GM23338 (cell line): Measurements from ENCODE around the gene ARHGAP19. TPM values are rescaled to one million over a fixed set of nuclear protein-coding genes. Genes with fewer than 3 reads are reported as not detected.

Experiments used
- ATAC-seq: fragments of 200-7000 bp; cut with Tn5 transposase; 3 replicates; pipeline ENCODE4 v1.9.1; 2020
- DNase-seq: peaks from one replicate; pipeline ENCODE4 v3.0.0-alpha.2; 2015; ENCODE audit warnings: low spot score
- H2AFZ ChIP-seq: fragments of 200-600 bp; sonication (generic); 2 replicates; pipeline ENCODE4 v1.8.0; 2016; ENCODE audit warnings: antibody characterized with exemption, mild to moderate bottlenecking, moderate library complexity
- H3F3A ChIP-seq: fragments of 200-600 bp; sonication (generic); replicated peaks from 2 replicates; pipeline ENCODE4 v1.8.0; 2017; ENCODE audit warnings: antibody characterized with exemption, mixed run types, low read depth
- H3K27ac ChIP-seq: fragments of 200-600 bp; sonication (generic); 2 replicates; pipeline ENCODE4 v1.6.1; 2016; ENCODE audit warnings: low read depth
- H3K27me3 ChIP-seq: fragments of 200-600 bp; sonication (generic); 2 replicates; pipeline ENCODE4 v1.8.0; 2016; ENCODE audit warnings: mild to moderate bottlenecking, mixed run types, moderate library complexity; ENCODE audit not compliant: insufficient read depth
- H3K36me3 ChIP-seq: fragments of 200-600 bp; sonication (generic); 2 replicates; pipeline ENCODE4 v1.8.0; 2016; ENCODE audit warnings: mild to moderate bottlenecking; ENCODE audit not compliant: insufficient read depth
- H3K4me1 ChIP-seq: fragments of 200-600 bp; sonication (generic); 2 replicates; pipeline ENCODE4 v1.8.0; 2016; ENCODE audit warnings: mild to moderate bottlenecking, moderate library complexity; ENCODE audit not compliant: insufficient read depth
- H3K4me2 ChIP-seq: fragments of 200-600 bp; sonication (generic); 2 replicates; pipeline ENCODE4 v1.7.1; 2017; ENCODE audit warnings: mixed run types
- H3K4me3 ChIP-seq: fragments of 200-600 bp; sonication (generic); 2 replicates; pipeline ENCODE4 v1.6.1; 2016; ENCODE audit warnings: mixed run types
- H3K79me2 ChIP-seq: fragments of 200-600 bp; sonication (generic); replicated peaks from 2 replicates; pipeline ENCODE4 v1.8.0; 2017; ENCODE audit warnings: mild to moderate bottlenecking; ENCODE audit not compliant: insufficient read depth
- H3K9me2 ChIP-seq: fragments of 200-600 bp; sonication (generic); 2 replicates; pipeline ENCODE4 v1.8.0; 2017; ENCODE audit not compliant: insufficient read depth
- H4K20me1 ChIP-seq: fragments of 200-600 bp; sonication (generic); replicated peaks from 2 replicates; pipeline ENCODE4 v1.8.0; 2017; ENCODE audit warnings: mild to moderate bottlenecking; ENCODE audit not compliant: insufficient read depth
- H3K27ac Mint-ChIP-seq: 2 replicates; pipeline ENCODE4 v1.8.0; 2020; ENCODE audit warnings: inconsistent platforms, mild to moderate bottlenecking, moderate library complexity, mixed read lengths
- H3K27me3 Mint-ChIP-seq: 3 replicates; pipeline ENCODE4 v1.8.0; 2022; ENCODE audit warnings: low read depth, mild to moderate bottlenecking, moderate library complexity, mixed read lengths, inconsistent platforms; ENCODE audit not compliant: insufficient read depth, poor library complexity
- H3K36me3 Mint-ChIP-seq: 3 replicates; pipeline ENCODE4 v1.8.0; 2021; ENCODE audit warnings: low read depth, mild to moderate bottlenecking, inconsistent platforms, moderate library complexity, mixed read lengths
- H3K4me1 Mint-ChIP-seq: 3 replicates; pipeline ENCODE4 v1.8.0; 2020; ENCODE audit warnings: mild to moderate bottlenecking, inconsistent platforms, mixed read lengths
- H3K4me3 Mint-ChIP-seq: 3 replicates; pipeline ENCODE4 v1.8.0; 2021; ENCODE audit warnings: moderate library complexity, mild to moderate bottlenecking, inconsistent platforms, mixed read lengths
- H3K9me3 Mint-ChIP-seq: 3 replicates; pipeline ENCODE4 v1.8.0; 2020; ENCODE audit warnings: moderate library complexity, mild to moderate bottlenecking, inconsistent platforms, mixed read lengths
- CTCF ChIP-seq, 2 experiments: fragments of 200-600 bp in 1 of 2; sonication (generic) in 1 of 2; conservative IDR thresholded peaks; 2 replicates each; pipeline versions ENCODE4 v1.5.1 to v1.6.1; 2016 to 2017; ENCODE audit warnings: antibody characterized with exemption in 2 of 2, low read depth in 2 of 2, mild to moderate bottlenecking in 2 of 2, moderate library complexity in 1 of 2
- ETS1 ChIP-seq: IDR thresholded peaks from 2 replicates; pipeline ENCODE4 v1.6.1; 2016; ENCODE audit warnings: antibody characterized with exemption
- EZH2phosphoT487 ChIP-seq: fragments of 200-600 bp; sonication (generic); IDR thresholded peaks from one replicate; pipeline ENCODE4 v1.8.1; 2018; ENCODE audit warnings: antibody characterized with exemption; ENCODE audit not compliant: unreplicated experiment
- JUNB ChIP-seq: IDR thresholded peaks from one replicate; pipeline ENCODE4 v1.6.1; 2016; ENCODE audit warnings: antibody characterized with exemption; ENCODE audit not compliant: unreplicated experiment
- NANOG ChIP-seq: IDR thresholded peaks from 2 replicates; pipeline ENCODE4 v1.6.1; 2016; ENCODE audit warnings: antibody characterized with exemption, borderline replicate concordance
- POLR2AphosphoS5 ChIP-seq: IDR thresholded peaks from 2 replicates; pipeline ENCODE4 v1.6.1; 2016; ENCODE audit warnings: antibody characterized with exemption, low read depth
- STAT1 ChIP-seq: IDR thresholded peaks from one replicate; pipeline ENCODE4 v1.6.1; 2016; ENCODE audit warnings: antibody characterized with exemption; ENCODE audit not compliant: unreplicated experiment
- ZNF114 ChIP-seq: fragments of 250-450 bp; sonication (Bioruptor Pico); IDR thresholded peaks from 2 replicates; pipeline ENCODE4 v1.5.0; 2020; ENCODE audit warnings: mild to moderate bottlenecking, moderate library complexity
- ZNF331 ChIP-seq: fragments of 250-450 bp; sonication (Bioruptor Pico); IDR thresholded peaks from 2 replicates; pipeline ENCODE4 v1.5.0; 2020; ENCODE audit warnings: low read depth, mild to moderate bottlenecking, moderate library complexity
- polyA plus RNA-seq: library from polyadenylated mRNA; unstranded; fragments of >200 nt; fragmentation: Nextera tagmentation; extraction: Ambion mirVana; gene quantifications from 2 replicates; pipeline ENCODE4 v1.2.1, GENCODE V29; 2016
- total RNA-seq: library from RNA; depleted of rRNA; stranded (reverse); fragments of >200 nt; shearing (Covaris generic); gene quantifications from 2 replicates; pipeline ENCODE4 v1.2.3, GENCODE V29; 2014
- TF ChIP-seq, protein P1 (sequence below): fragments of 250-450 bp; sonication (Bioruptor Pico); IDR thresholded peaks from 2 replicates; pipeline ENCODE4 v1.5.0; 2020; ENCODE audit warnings: mild to moderate bottlenecking, moderate library complexity

ARHGAP19 gene
- total and polyA plus RNA-seq, 2 experiments from 2014 or later: 11.5 to 38.8 TPM

DNA sequence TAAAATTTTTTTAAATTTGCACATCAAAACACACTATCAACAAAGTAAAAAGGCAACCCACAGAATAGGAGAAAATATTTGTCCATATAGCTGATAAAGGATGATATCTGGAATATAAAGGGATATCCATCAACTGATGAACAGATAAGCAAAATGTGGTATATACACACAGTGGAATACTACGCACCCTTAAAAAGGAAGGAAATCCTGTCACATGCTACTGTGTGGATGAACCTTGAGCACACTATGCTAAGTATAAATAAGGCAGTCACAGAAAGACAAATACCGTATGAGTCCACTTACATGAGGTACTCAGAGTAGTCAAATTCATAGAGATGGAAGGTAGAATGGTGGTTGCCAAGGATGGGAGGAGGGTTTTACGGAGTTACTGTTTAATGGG, 37.7 kb downstream of the ARHGAP19 start (continued):
- TF ChIP-seq CTCF (conservative IDR thresholded peaks at IDR 0.05; ENCODE audit: low read depth in 2 of 2) (no peak), EZH2phosphoT487 (no peak), POLR2AphosphoS5 (no peak), ETS1 (no peak)

DNA sequence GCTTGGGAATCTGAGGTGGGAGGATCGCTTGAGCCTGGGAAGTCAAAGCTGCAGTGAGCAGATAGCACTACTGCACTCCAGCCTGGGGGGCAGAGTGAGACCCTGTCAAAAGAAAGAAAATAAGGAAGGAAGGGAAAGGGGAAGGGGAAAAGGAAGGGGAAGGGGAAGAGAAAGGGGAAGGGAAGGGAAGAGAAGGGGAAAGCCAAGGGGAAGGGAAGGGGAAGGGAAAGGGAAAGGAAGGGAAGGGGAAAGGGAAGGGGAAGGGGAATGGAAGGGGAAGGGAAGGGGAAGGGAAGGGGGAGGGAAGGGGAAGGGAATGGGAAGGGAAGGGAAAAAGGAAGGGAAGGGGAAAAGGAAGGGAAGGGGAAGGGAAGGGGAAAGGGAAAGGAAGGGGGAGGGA, 41.5 kb downstream of the ARHGAP19 start:
- H3K4me1 Mint-ChIP-seq: no peaks in the 10 kb centered on the region
- Histone ChIP-seq H3K4me2 (no peak overlapping the region), H3K36me3 (peaks cover 13% of the 10 kb centered on the region; the same call in 1 of the 2 replicates), H3K9me2 (0 out of 2 replicates have a peak, but pooled peaks cover 4% of the 10 kb centered on the region), H3K4me1 (no peaks in the 10 kb centered on the region), H4K20me1 (no peaks in the 10 kb centered on the region), H3K27ac (no peak overlapping the region), H3K4me3 (no peak overlapping the region), H2AFZ (no peak overlapping the region), H3K79me2 (0 out of 2 replicates have a peak, but pooled peaks cover 2% of the 10 kb centered on the region), H3F3A (0 out of 2 replicates have a peak, but pooled peaks cover 5% of the 10 kb centered on the region), H3K27me3 (no peaks in the 10 kb centered on the region)
- no peak for ATAC-seq
- H3K27ac Mint-ChIP-seq: no peak overlapping the region
- no peak for DNase-seq
- H3K9me3 Mint-ChIP-seq: peaks cover 2% of the 10 kb centered on the region; the same call in 1 of the 3 replicates
- peaks cover 7% of the 10 kb centered on the region for H3K27me3 Mint-ChIP-seq
- peaks cover 38% of the 10 kb centered on the region for H3K36me3 Mint-ChIP-seq
- H3K4me3 Mint-ChIP-seq: no peak overlapping the region
- TF ChIP-seq STAT1 (no peak), NANOG (no peak), ZNF331 (CRISPR knock-in tag) (no peak), EZH2phosphoT487 (no peak), JUNB (no peak), ZNF114 (CRISPR knock-in tag) (no peak), ETS1 (no peak), CTCF (conservative IDR thresholded peaks at IDR 0.05; ENCODE audit: low read depth in 2 of 2) (no peak)
- TF ChIP-seq, protein P1, sequence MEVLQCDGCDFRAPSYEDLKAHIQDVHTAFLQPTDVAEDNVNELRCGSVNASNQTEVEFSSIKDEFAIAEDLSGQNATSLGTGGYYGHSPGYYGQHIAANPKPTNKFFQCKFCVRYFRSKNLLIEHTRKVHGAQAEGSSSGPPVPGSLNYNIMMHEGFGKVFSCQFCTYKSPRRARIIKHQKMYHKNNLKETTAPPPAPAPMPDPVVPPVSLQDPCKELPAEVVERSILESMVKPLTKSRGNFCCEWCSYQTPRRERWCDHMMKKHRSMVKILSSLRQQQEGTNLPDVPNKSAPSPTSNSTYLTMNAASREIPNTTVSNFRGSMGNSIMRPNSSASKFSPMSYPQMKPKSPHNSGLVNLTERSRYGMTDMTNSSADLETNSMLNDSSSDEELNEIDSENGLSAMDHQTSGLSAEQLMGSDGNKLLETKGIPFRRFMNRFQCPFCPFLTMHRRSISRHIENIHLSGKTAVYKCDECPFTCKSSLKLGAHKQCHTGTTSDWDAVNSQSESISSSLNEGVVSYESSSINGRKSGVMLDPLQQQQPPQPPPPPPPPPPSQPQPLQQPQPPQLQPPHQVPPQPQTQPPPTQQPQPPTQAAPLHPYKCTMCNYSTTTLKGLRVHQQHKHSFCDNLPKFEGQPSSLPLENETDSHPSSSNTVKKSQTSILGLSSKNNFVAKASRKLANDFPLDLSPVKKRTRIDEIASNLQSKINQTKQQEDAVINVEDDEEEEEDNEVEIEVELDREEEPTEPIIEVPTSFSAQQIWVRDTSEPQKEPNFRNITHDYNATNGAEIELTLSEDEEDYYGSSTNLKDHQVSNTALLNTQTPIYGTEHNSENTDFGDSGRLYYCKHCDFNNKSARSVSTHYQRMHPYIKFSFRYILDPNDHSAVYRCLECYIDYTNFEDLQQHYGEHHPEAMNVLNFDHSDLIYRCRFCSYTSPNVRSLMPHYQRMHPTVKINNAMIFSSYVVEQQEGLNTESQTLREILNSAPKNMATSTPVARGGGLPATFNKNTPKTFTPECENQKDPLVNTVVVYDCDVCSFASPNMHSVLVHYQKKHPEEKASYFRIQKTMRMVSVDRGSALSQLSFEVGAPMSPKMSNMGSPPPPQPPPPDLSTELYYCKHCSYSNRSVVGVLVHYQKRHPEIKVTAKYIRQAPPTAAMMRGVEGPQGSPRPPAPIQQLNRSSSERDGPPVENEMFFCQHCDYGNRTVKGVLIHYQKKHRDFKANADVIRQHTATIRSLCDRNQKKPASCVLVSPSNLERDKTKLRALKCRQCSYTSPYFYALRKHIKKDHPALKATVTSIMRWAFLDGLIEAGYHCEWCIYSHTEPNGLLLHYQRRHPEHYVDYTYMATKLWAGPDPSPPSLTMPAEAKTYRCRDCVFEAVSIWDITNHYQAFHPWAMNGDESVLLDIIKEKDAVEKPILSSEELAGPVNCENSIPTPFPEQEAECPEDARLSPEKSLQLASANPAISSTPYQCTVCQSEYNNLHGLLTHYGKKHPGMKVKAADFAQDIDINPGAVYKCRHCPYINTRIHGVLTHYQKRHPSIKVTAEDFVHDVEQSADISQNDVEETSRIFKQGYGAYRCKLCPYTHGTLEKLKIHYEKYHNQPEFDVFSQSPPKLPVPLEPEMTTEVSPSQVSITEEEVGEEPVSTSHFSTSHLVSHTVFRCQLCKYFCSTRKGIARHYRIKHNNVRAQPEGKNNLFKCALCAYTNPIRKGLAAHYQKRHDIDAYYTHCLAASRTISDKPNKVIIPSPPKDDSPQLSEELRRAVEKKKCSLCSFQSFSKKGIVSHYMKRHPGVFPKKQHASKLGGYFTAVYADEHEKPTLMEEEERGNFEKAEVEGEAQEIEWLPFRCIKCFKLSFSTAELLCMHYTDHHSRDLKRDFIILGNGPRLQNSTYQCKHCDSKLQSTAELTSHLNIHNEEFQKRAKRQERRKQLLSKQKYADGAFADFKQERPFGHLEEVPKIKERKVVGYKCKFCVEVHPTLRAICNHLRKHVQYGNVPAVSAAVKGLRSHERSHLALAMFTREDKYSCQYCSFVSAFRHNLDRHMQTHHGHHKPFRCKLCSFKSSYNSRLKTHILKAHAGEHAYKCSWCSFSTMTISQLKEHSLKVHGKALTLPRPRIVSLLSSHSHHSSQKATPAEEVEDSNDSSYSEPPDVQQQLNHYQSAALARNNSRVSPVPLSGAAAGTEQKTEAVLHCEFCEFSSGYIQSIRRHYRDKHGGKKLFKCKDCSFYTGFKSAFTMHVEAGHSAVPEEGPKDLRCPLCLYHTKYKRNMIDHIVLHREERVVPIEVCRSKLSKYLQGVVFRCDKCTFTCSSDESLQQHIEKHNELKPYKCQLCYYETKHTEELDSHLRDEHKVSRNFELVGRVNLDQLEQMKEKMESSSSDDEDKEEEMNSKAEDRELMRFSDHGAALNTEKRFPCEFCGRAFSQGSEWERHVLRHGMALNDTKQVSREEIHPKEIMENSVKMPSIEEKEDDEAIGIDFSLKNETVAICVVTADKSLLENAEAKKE (CRISPR knock-in tag): no peak
